GM21515 (cell line): ENCODE data around the gene ZNF462.

Experiments used
- ATAC-seq: cut with Tn5 transposase; IDR thresholded peaks from one replicate; pipeline ENCODE4 v1.9.1; 2021; ENCODE audit not compliant: unreplicated experiment

ZNF462 gene

DNA sequence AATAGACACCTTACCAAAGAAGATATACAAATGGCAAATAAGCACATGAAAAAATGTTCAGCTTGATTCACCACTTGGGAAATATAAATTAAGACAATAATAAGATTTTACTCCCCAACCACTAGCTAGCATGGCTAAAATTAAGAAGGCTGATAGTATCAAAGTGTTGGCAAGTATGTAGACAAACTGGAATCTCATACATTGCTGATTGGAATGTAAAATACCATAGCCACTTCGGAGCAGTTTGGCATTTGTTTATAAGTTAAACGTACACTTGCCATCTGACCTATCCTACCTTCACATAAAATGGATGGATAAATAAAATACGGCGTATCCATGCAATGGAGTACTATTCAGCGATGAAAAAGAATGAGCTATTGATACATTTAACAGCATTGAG lies 129.2 kb downstream of the ZNF462 start:
- ATAC-seq, result no peak

DNA sequence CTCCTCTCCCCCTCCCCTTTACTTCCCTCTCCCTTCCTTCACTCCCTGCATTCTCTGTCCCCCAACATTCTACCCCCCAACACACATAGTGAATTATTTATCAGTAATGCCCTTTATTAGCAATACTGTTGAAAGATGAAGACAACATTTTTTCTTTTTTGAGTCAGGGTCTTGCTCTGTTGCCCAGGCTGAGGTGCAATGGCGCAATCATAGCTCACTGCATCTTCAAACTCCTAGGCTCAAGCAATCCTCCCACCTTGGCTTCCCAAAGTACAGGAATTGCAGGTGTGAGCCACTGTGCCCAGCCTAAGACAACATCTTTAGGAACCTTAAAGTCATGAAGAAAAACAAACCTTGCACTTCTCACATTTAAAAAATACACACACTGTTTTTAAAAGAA lies 130.6 kb downstream of the ZNF462 start:
- no peak for ATAC-seq

- no peak for ATAC-seq
Observed at GRCh38 chr9:106994463-106994862, 131.5 kb downstream of the ZNF462 start.

- ATAC-seq, result no peak
Observed at GRCh38 chr9:107000218-107000617, 137.3 kb downstream of the ZNF462 start.

DNA sequence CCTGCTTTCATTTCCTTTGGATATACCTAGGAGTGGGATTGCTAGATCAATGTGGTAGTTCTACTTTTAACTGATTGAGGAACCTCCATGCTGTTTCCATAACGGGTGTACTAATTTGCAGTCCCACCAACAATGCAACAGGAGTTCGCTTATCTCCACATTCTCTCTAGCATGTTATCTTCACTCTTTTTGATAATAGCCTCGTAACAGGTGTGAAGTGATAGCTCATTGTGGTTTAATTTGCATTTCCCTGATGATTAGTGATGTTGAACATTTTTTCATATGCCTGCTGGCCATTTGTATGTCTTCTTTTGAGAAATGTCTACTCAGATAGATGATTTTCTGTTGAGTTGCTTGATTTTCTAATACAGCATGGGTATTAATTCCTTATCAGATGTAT lies 142.2 kb downstream of the ZNF462 start:
- ATAC-seq, result no peak

DNA sequence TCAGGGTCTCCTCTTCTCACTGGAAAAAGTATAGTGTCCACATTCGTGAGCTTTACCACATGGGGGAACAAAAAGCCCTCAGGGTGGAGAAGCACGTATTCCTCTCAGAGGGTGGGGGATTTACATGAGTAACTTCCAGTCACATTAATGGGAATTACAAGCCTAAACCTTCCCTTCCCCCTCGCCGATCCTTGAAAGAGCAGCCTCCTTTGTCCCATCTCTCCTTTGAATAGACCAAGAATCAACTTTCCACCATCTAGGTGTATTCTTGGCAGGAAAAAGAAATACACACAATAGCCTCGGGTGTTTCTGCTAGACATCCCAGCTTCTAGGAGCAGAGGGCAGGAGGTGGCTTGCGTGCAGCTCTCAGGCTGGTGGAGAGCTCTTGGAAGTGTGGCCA lies 144.4 kb downstream of the ZNF462 start:
- ATAC-seq, result no peak

DNA sequence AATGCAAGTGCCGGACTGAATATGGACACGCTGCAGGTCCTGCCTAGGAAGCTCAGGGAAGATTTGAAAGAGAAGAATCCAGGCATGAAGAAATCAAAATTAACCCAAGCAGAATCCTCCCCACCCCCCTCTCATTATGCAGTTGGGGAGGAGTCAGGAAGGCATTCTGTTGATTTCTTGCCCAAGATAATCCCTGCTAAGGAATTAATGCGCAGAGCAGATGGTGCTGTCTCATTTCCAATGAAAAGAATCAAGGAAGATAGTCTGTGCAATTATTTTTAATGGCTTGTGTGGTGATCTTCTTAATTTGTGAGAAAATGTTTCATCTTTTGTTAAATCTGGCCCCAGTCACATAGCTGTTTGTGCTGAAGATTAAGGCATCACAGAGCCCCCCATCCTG lies 145.0 kb downstream of the ZNF462 start:
- ATAC-seq, result no peak

GRCh38 chr9:107008447-107008846 lies 145.5 kb downstream of the ZNF462 start:
- no peak for ATAC-seq

- ATAC-seq, result no peak
Observed at GRCh38 chr9:107016383-107016782, 153.4 kb downstream of the ZNF462 start.

- no peak for ATAC-seq
Observed at GRCh38 chr9:107018861-107019545, 156.0 kb downstream of the ZNF462 start.

DNA sequence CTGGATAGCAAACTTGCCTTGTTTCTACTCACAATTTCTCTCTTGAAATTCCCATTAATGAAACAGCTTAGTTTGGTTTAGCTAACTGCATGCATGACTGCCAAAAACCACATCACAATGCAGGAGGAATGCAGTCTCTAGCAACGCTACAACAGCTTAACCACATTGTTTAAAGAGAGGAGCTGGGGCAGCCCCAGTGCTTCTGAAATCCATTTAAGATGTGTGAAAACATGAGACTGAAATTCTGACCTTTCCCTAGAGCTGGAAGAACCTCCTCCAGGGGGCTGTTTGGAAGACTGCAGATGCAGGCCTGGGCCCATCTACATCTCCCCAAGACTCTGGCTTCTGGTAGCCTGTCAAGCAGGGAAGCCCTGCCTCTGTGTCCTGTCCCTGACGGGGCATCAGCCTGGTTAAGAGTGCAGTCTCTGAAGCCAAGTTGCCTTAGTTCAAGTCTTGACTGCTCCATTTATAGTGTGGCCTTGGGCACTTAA lies 157.1 kb downstream of the ZNF462 start:
- ATAC-seq, result no peak

GRCh38 chr9:107024193-107024592 lies 161.2 kb downstream of the ZNF462 start:
- ATAC-seq, result peak; percentile 72

GRCh38 chr9:107025260-107026035 lies 162.5 kb downstream of the ZNF462 start:
- ATAC-seq, result no peak

GRCh38 chr9:107029146-107029545 lies 166.2 kb downstream of the ZNF462 start:
- ATAC-seq, result no peak

- ATAC-seq, result no peak
Observed at GRCh38 chr9:107033966-107034365, 171.0 kb downstream of the ZNF462 start.

- no peak for ATAC-seq
Observed at GRCh38 chr9:107034831-107035230, 171.9 kb downstream of the ZNF462 start.

DNA sequence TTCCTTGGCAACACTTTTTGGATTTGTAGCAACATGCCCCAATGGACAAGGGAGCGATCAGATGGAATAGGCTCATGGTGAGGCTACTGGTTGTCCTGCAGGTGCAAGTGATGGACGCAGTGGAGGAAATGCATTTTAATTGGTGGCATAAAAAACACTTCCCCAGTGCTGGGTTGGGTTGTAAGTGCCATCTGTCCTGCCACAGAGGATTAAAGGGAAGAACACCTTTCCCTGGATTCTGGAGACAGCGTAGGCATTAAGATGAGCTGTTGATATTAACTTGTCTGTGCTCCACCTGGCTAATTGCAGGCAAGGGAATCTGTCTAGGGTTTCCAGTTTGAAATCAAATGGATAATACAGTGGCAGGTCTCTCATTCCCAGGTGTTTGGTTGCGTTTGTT lies 173.4 kb downstream of the ZNF462 start:
- ATAC-seq, result no peak

GRCh38 chr9:107039542-107039941 lies 176.6 kb downstream of the ZNF462 start:
- ATAC-seq, result no peak

DNA sequence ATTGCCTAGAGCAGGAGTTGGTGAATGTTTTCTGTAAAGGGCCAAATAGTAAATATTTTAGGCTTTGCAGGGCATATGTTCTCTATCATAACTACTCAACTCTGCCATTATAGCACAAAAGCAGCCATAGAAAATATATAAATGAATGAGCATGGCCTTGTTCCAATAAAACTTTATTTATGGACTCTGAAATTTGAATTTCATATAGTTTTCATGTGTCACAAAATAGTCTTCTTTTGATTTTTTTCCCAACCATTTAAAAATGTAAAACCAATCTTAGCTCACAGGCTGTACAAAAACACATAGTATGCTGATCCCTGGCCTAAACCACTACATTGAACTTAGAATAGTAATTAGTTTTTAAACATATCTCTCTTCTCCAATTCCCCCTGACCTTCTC lies 179.6 kb downstream of the ZNF462 start:
- ATAC-seq, result no peak

DNA sequence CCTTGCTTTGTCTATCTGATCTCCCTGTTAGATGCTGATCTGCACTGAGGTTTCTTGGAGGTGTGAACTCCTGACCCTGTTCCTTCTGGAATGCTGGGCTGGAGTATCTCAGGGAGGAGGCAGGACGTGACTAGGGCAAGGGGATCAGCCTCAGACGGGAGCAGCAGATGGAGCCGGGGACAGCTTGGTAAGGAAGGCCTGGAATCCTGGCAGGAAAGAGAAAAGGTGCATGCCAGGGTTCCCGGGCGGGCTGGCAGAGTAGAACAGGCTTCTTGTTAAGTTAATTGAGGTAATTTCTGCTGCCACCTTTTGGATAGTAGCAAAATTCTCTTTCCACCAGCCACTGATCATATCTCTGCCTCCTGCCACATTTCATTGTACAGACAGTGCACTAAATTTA lies 180.9 kb downstream of the ZNF462 start:
- ATAC-seq, result no peak

DNA sequence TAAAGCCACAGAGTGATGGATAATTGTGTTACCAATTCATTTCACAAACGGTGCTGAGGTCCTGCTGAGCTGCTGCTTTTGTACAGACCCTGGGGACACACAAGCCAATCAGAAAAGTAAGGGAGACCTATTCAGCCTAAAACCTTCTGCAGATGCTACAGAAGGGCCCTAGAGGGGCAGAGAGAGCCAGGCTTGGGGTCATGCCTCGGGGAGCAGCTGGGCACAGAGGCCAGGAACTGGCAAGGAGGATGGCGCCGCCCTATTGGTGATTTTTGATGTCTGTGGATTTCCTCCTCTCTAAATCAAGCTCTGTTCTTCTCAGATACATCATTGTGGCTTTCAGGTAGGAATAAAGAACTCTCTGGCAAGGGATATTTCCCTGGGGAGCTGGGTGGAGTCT lies 181.9 kb downstream of the ZNF462 start:
- ATAC-seq, result no peak

DNA sequence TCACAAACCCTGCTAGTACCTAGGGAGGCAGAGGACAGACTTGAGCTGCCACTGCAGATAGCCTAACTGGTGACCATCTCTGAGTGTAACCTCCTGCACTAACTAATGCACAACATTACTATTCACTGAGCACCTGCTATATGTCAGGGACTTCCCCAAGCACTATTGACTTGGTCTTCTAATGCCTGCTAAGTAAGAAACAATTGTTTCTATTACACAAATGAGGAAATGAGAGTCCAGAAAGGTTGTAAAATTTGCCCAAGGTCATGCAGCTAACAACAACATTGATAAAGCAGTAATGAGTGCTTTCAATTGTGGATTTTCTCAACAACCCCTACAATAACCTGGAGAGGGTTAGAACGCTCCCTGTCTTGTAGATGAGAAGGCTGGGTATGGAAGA lies 183.7 kb downstream of the ZNF462 start:
- peak; percentile 99 for ATAC-seq
